ENCODE data around the gene CYB5RL. TPM values are rescaled to one million over a fixed set of nuclear protein-coding genes. Genes with fewer than 3 reads are reported as not detected.

The CYB5RL gene
- total and polyA plus RNA-seq, 2 of the 8 experiments (the other 6 are each of a cell fraction or from before 2014, with no cell fraction given) = 13.2 to 14.1 TPM

DNA sequence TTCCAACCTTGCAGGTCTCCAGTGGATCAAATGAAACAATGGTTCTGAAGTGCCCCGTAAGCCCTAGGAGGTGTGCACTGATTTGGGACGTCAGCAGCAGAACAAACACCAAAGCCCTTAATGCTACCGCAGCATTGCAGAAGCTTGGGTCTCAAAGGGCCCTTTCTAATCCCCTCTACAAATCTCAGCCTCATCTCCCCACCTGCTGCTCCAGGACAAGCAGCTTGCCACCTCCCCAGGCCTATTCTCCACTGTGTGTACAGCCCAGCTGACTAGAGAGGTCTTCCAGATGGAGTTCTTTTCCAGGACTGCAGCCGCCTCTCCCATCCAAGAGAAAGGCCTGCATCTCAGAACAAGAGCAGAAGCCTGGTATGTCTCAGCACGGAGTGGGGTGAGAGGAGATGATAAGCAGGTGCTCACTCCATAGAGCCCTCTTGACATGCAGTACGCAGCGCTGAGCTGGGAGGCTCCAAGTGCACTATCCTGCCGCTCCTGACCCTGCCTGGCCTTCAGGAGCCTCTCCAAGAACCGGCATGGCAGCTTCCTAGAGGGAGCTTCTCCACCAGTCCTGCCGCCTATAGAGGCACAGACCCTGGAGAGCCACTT lies 46.4 kb upstream of the CYB5RL start:
- H3K27ac ChIP-seq (ENCODE audit: low read depth, low read length) = no peak overlapping the region
- TF ChIP-seq ATF2 (IDR thresholded peaks at IDR 0.05; ENCODE audit: low read length) = no peak
- TF ChIP-seq TCF12 (IDR thresholded peaks at IDR 0.05; ENCODE audit: low read depth, low read length) = no peak
- TF ChIP-seq CTBP2 (IDR thresholded peaks at IDR 0.05; ENCODE audit: borderline replicate concordance, insufficient read depth, insufficient read length, low read length) = no peak
- TF ChIP-seq ZNF274 (IDR thresholded peaks at IDR 0.05; ENCODE audit: borderline replicate concordance, extremely low read depth, low read length) = no peak
- TF ChIP-seq NANOG (IDR thresholded peaks at IDR 0.05; ENCODE audit: insufficient read depth, low read depth, low read length, poor library complexity, severe bottlenecking) = no peak
- no peak for TF ChIP-seq HDAC2 (IDR thresholded peaks at IDR 0.05; ENCODE audit: borderline replicate concordance in 1 of 2, low read depth in 2 of 2, low read length in 2 of 2)
- no peak for TF ChIP-seq SIX5 (IDR thresholded peaks at IDR 0.05; ENCODE audit: low read depth, low read length)
- TF ChIP-seq JUND (IDR thresholded peaks at IDR 0.05; ENCODE audit: low read length) = no peak
- TF ChIP-seq EP300 (IDR thresholded peaks at IDR 0.05; ENCODE audit: borderline replicate concordance in 1 of 2, low read depth in 2 of 2, low read length in 2 of 2) = no peak
- TF ChIP-seq SIN3A (conservative IDR thresholded peaks at IDR 0.05 in 1 of 2, IDR thresholded peaks at IDR 0.05 in 1 of 2; ENCODE audit: low read depth in 1 of 2, low read length in 2 of 2) = no peak

More for the DNA sequence above, 46.4 kb upstream of the CYB5RL start:
- Histone ChIP-seq H3K4ac (replicated peaks; ENCODE audit: insufficient read length, low read depth, low read length) (no peak overlapping the region), H4K20me1 (replicated peaks in 1 of 2; ENCODE audit: control insufficient read depth in 1 of 2, insufficient read depth in 2 of 2, low read length in 2 of 2) (peaks cover 5 to 10% of the 10 kb centered on the region in 2 experiments), H3K36me3 (ENCODE audit: control insufficient read depth in 2 of 4, insufficient read depth in 4 of 4, low read length in 3 of 4) (peaks cover 3 to 31% (median 15%) of the 10 kb centered on the region in 4 experiments; a peak in 5 of 8 replicates), H3K4me1 (replicated peaks in 1 of 4; ENCODE audit: control insufficient read depth in 3 of 4, insufficient read depth in 4 of 4, low read length in 3 of 4) (no peaks in the 10 kb centered on the region; a peak in 1 of 7 replicates), H2BK15ac (ENCODE audit: low read length) (no peak overlapping the region), H2BK12ac (ENCODE audit: low read depth, low read length) (no peak overlapping the region), H3K18ac (ENCODE audit: extremely low read depth, low read length) (no peak overlapping the region), H2AK5ac (ENCODE audit: low read depth, low read length) (no peak overlapping the region), H3K23ac (ENCODE audit: insufficient read length) (no peak overlapping the region), H3K79me1 (ENCODE audit: low read depth, low read length) (no peaks in the 10 kb centered on the region), H2AFZ (ENCODE audit: low read length) (no peak overlapping the region), H2BK120ac (replicated peaks; ENCODE audit: low read depth, low read length) (no peak overlapping the region), H4K91ac (replicated peaks; ENCODE audit: insufficient read length, low read length) (no peak overlapping the region), H3K9ac (replicated peaks in 1 of 4; ENCODE audit: extremely low read depth in 1 of 4, low read depth in 3 of 4, low read length in 3 of 4) (no peak overlapping the region), H4K8ac (ENCODE audit: extremely low read depth, insufficient read depth, low read length) (peak overlapping the region; percentile 31), H2BK20ac (ENCODE audit: low read length) (no peak overlapping the region), H3K4me2 (ENCODE audit: insufficient read depth in 1 of 2, low read depth in 2 of 2, low read length in 2 of 2) (no peak overlapping the region), H3K14ac (ENCODE audit: insufficient read length) (no peak overlapping the region), H4K5ac (ENCODE audit: insufficient read length, low read depth, low read length) (no peak overlapping the region), H3K79me2 (ENCODE audit: control insufficient read depth in 1 of 2, insufficient read depth in 2 of 2, low read length in 2 of 2) (no peaks in the 10 kb centered on the region), H2BK5ac (ENCODE audit: low read depth, low read length) (no peak overlapping the region; the same call in 1 of the 2 replicates), H3K27me3 (replicated peaks in 1 of 4; ENCODE audit: control insufficient read depth in 3 of 4, extremely low read depth in 1 of 4, insufficient read depth in 3 of 4, low read length in 3 of 4) (no peaks in the 10 kb centered on the region; a peak in 1 of 7 replicates), H3K23me2 (ENCODE audit: low read depth, low read length) (no peaks in the 10 kb centered on the region), H3K56ac (replicated peaks; ENCODE audit: insufficient read length, low read depth, low read length) (no peak overlapping the region), H3K4me3 (ENCODE audit: extremely low read depth in 1 of 4, insufficient read depth in 2 of 4, low read depth in 3 of 4, low read length in 4 of 4) (no peak overlapping the region), H3K9me3 (ENCODE audit: insufficient read depth in 2 of 2, low read depth in 1 of 2, low read length in 1 of 2) (no peaks in the 10 kb centered on the region)
- CTCF ChIA-PET (ENCODE audit: partially characterized antibody) = interaction anchor here (0.9 to 2.1 kb wide), 4 partner anchors 14 to 31 kb away, joined by 3 to 4 read pairs (median 3); no protein-coding TSS in a partner anchor
- FAIRE-seq = no peak
- 92% methylated on average over 10 of the region's 10 CpGs; no CpG with 5 or more reads in 1 of the 2 experiments for WGBS, 2 experiments (ENCODE audit: extremely low coverage in 1 of 2, insufficient coverage in 1 of 2, insufficient read length in 1 of 2, insufficient replicate concordance in 2 of 2, low coverage in 1 of 2, low lambda C conversion rate in 2 of 2, missing lambda C conversion rate in 1 of 2)
- no peak for DNase-seq (ENCODE audit: low read depth in 1 of 2, low spot score in 2 of 2)
- POLR2A ChIA-PET (ENCODE audit: partially characterized antibody) = interaction anchor here (0.9 to 1.5 kb wide), 2 partner anchors 26 to 44 kb away, joined by 3 read pairs; no protein-coding TSS in a partner anchor

Data from H1 (cell line).